ENCODE results near the gene SLC34A2. TPM values are rescaled to one million over a fixed set of nuclear protein-coding genes. Genes with fewer than 3 reads are reported as not detected.

The SLC34A2 gene
- total RNA-seq, 1 donor from 2014 or later: 2.1 TPM

DNA sequence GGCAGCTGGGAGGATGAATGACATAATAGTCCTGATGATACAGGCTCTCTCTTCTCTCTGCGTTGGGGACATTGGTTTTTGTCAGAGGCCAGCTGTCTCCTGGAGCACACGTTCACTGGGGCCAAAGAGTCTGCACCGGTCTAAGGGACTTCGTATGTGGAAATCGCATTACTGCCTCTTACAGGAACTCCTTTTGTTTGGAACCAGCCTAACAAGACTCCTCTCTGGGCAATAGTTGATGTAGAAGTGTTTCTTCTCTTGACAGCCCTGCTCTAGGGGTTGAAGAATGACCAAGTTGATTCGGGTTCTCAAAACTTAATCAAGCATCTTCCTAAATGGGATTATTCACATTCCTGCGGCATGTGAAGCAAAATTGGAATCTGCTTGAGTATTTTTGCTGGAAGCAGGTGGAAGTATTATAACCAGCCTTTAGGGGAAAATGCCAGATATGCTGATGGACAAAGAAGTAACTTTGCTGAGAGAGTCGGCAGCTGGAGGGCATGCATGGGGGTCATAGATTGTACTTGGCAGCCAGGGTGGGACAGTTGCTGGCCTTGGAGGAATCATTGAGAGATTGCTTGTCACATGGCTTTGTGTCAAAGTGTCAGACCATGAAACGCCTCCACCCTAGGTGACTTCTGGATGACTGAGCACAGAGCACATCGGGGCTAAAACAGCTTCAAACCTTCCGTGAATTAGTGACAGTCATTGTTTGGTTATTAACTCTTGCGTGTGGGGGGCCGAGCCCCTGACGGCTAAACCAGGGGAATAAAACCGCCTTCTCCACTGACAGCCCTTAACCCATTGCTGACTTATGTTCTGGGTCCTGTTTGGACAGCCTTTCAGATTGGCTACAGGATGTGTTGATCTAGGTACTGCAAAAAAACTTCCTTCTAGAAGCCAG lies 34.4 kb upstream of the SLC34A2 start:
- no peaks in the 10 kb centered on the region for H3K36me3 Mint-ChIP-seq (ENCODE audit: unreplicated experiment)
- H3K4me1 Mint-ChIP-seq (ENCODE audit: low read depth, unreplicated experiment): no peaks in the 10 kb centered on the region
- H3K27ac Mint-ChIP-seq (ENCODE audit: unreplicated experiment): no peak overlapping the region
- H3K4me3 Mint-ChIP-seq (ENCODE audit: unreplicated experiment): no peak overlapping the region
- DNase-seq: no peak
- TF ChIP-seq, protein P1, sequence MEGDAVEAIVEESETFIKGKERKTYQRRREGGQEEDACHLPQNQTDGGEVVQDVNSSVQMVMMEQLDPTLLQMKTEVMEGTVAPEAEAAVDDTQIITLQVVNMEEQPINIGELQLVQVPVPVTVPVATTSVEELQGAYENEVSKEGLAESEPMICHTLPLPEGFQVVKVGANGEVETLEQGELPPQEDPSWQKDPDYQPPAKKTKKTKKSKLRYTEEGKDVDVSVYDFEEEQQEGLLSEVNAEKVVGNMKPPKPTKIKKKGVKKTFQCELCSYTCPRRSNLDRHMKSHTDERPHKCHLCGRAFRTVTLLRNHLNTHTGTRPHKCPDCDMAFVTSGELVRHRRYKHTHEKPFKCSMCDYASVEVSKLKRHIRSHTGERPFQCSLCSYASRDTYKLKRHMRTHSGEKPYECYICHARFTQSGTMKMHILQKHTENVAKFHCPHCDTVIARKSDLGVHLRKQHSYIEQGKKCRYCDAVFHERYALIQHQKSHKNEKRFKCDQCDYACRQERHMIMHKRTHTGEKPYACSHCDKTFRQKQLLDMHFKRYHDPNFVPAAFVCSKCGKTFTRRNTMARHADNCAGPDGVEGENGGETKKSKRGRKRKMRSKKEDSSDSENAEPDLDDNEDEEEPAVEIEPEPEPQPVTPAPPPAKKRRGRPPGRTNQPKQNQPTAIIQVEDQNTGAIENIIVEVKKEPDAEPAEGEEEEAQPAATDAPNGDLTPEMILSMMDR (IDR thresholded peaks at IDR 0.05; ENCODE audit: partially characterized antibody, unreplicated experiment): no peak
- peaks cover 4% of the 10 kb centered on the region for H3K27me3 Mint-ChIP-seq (ENCODE audit: unreplicated experiment)
- no peaks in the 10 kb centered on the region for H3K9me3 Mint-ChIP-seq (ENCODE audit: unreplicated experiment)

DNA sequence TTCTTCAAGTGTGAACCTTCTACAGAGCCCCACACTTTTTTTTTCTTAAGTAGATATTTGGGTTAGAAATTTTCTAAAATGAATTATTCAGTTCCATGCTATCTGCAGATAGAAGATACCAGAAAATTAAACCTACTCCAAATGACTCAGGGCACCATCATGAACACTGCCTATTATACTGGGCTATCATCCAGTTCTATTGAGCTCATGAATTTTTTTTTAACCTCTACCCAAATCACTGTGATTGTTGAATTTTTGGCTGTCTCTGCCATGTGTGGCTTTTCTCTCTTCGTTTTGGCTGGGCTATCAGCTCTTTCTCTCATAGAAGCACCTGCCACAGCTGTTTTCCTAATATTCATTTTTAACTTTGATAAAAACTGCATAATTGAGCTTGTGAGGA lies 31.0 kb upstream of the SLC34A2 start:
- Mint-ChIP-seq H3K27ac (ENCODE audit: unreplicated experiment) (no peak overlapping the region), H3K27me3 (ENCODE audit: unreplicated experiment) (peaks cover 4% of the 10 kb centered on the region), H3K4me1 (ENCODE audit: low read depth, unreplicated experiment) (no peaks in the 10 kb centered on the region), H3K36me3 (ENCODE audit: unreplicated experiment) (no peaks in the 10 kb centered on the region), H3K9me3 (ENCODE audit: unreplicated experiment) (no peaks in the 10 kb centered on the region), H3K4me3 (ENCODE audit: unreplicated experiment) (no peak overlapping the region)
- DNase-seq: no peak
- TF ChIP-seq, protein P1 (IDR thresholded peaks at IDR 0.05; ENCODE audit: partially characterized antibody, unreplicated experiment): no peak

DNA sequence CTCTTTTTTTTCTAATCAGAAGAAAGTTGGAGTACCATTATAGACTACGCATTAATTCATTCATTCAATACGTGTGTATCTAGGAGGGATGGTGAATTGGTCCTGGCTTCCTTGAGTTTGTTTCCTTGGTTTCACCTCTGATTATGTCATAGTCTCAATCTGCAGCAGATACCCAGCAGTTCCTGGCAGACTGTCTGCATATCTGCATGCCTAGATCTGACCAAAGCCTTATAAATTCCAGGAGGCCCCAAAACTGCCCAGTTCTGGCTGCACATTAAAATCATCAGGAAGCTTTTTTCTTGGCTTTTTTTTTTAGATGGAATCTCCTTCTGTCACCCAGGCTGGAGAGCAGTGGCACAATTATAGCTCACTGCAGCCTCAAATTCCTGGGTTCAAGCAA lies 27.2 kb upstream of the SLC34A2 start:
- H3K27ac Mint-ChIP-seq (ENCODE audit: unreplicated experiment): no peak overlapping the region
- no peaks in the 10 kb centered on the region for H3K9me3 Mint-ChIP-seq (ENCODE audit: unreplicated experiment)
- no peaks in the 10 kb centered on the region for H3K27me3 Mint-ChIP-seq (ENCODE audit: unreplicated experiment)
- H3K4me1 Mint-ChIP-seq (ENCODE audit: low read depth, unreplicated experiment): no peaks in the 10 kb centered on the region
- no peak for DNase-seq
- H3K36me3 Mint-ChIP-seq (ENCODE audit: unreplicated experiment): no peaks in the 10 kb centered on the region
- TF ChIP-seq, protein P1 (IDR thresholded peaks at IDR 0.05; ENCODE audit: partially characterized antibody, unreplicated experiment): no peak
- H3K4me3 Mint-ChIP-seq (ENCODE audit: unreplicated experiment): no peak overlapping the region

DNA sequence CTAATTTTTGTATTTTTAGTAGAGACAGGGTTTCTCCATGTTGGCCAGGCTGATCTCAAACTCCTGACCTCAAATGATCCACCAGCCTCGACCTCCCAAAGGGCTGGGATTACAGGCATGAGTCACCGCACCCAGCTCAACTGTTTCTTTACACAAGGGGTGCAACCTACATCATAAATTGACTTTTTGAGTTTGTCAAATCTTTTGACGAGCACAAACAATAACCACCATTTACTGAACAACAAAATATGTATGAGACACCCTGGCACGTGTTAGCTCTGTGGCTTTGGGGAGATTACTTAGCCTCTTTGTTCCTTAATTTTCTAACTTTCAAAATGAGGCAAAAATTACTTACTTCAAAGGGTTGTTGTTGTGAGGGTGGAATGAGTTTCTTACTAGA lies 23.5 kb upstream of the SLC34A2 start:
- Mint-ChIP-seq H3K36me3 (ENCODE audit: unreplicated experiment) (no peaks in the 10 kb centered on the region), H3K9me3 (ENCODE audit: unreplicated experiment) (no peaks in the 10 kb centered on the region), H3K27me3 (ENCODE audit: unreplicated experiment) (no peaks in the 10 kb centered on the region), H3K4me3 (ENCODE audit: unreplicated experiment) (no peak overlapping the region), H3K27ac (ENCODE audit: unreplicated experiment) (no peak overlapping the region), H3K4me1 (ENCODE audit: low read depth, unreplicated experiment) (no peaks in the 10 kb centered on the region)
- TF ChIP-seq, protein P1 (IDR thresholded peaks at IDR 0.05; ENCODE audit: partially characterized antibody, unreplicated experiment): no peak
- DNase-seq: no peak

DNA sequence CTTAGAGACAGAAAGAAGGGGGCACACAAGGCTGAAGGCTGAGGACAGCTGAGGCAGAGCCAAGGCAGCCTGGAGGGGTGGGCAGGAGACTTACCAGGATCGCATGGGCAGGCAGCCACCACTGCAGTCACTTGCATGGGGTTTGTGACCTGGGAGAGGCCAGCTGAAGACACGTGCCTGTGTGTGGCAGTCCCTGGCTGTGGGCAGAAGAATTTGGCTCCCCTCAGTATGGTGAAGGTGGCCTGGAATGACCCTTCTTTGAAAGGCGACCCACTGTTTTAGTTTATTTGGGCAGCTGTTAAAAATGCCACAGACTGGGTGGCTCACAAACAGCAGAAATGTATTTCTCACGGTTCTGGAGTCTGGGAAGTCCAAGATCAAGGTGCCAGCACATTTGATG lies 22.1 kb upstream of the SLC34A2 start:
- TF ChIP-seq, protein P1 (IDR thresholded peaks at IDR 0.05; ENCODE audit: partially characterized antibody, unreplicated experiment): no peak
- no peaks in the 10 kb centered on the region for H3K27me3 Mint-ChIP-seq (ENCODE audit: unreplicated experiment)
- no peaks in the 10 kb centered on the region for H3K4me1 Mint-ChIP-seq (ENCODE audit: low read depth, unreplicated experiment)
- DNase-seq: no peak
- no peaks in the 10 kb centered on the region for H3K9me3 Mint-ChIP-seq (ENCODE audit: unreplicated experiment)
- H3K4me3 Mint-ChIP-seq (ENCODE audit: unreplicated experiment): no peak overlapping the region
- H3K27ac Mint-ChIP-seq (ENCODE audit: unreplicated experiment): no peak overlapping the region
- peaks cover 3% of the 10 kb centered on the region for H3K36me3 Mint-ChIP-seq (ENCODE audit: unreplicated experiment)

Measured in glutamatergic neuron (in vitro differentiated cells).